ENCODE results near the gene ANKS1B.

The ANKS1B gene

DNA sequence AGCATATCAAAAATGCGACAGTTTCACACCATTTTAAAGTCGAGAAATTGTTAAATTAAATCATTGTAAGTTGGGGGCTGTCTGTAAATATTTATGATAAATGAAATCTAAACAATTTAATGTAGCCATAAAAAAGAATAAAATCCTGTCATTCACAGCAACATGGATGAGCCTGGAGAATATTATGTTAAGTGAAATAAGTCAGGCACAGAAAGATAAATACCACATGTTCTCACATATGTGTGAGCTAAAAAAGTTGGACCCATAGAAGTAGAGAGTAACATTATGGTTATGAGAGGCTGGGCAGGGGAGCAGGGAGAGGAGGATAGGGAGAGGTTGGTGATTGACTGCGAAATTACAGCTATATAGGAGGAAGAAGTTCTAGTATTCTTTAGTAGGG is 201.3 kb downstream of the ANKS1B start:
- CTCF ChIA-PET, result no interaction called here
- peaks cover 7% of the 10 kb centered on the region for H3K9me3 Mint-ChIP-seq
- no peak overlapping the region for H3K4me3 Mint-ChIP-seq
- H3K4me1 Mint-ChIP-seq, result no peaks in the 10 kb centered on the region
- no peaks in the 10 kb centered on the region for H3K27me3 Mint-ChIP-seq
- DNase-seq, result no peak
- no peaks in the 10 kb centered on the region for H3K36me3 Mint-ChIP-seq
- no peak overlapping the region for H3K27ac Mint-ChIP-seq

DNA sequence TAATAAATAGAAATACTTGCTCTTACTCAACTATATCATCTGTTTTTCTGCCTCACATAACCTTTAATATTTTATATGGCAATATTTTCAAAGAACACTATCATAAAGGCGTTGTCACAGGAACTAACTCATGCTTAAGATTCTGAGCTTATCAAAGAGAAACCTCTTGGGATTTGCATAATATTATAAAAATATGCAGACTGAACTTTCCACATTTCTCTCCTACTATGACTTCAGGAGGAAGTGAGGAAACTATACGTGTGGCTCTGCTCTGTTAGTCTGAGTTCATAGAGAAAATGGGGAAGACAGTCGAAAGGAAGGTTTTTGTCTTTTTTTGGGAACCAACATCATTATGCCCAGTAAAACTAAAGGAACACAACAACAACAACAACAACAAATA is 212.5 kb downstream of the ANKS1B start:
- no peaks in the 10 kb centered on the region for H3K4me1 Mint-ChIP-seq
- H3K27ac Mint-ChIP-seq, result no peak overlapping the region
- CTCF ChIA-PET, result no interaction called here
- H3K27me3 Mint-ChIP-seq, result no peaks in the 10 kb centered on the region
- no peak overlapping the region for H3K4me3 Mint-ChIP-seq
- no peaks in the 10 kb centered on the region for H3K36me3 Mint-ChIP-seq
- no peak for DNase-seq
- no peaks in the 10 kb centered on the region for H3K9me3 Mint-ChIP-seq

DNA sequence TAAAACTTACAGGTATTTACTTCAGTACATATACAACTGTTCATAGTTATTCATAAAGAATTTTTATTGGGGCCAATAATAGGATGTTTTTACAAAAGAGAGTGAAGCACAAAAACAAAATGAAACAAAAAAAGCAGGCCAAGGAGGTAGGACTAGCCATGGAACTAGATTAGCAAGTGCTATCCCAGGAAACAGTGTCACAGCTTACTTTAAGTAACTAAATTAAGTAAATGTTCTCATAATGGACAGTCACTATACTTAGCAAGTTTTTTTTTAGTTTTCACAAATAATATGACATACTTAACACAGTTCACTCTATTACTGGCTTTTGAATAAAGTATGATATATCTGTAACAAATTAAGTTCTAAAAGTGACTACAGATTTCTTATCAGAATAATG is 213.1 kb downstream of the ANKS1B start:
- CTCF ChIA-PET, result no interaction called here
- no peaks in the 10 kb centered on the region for H3K36me3 Mint-ChIP-seq
- no peak overlapping the region for H3K4me3 Mint-ChIP-seq
- H3K27ac Mint-ChIP-seq, result no peak overlapping the region
- H3K4me1 Mint-ChIP-seq, result no peaks in the 10 kb centered on the region
- no peak for DNase-seq
- H3K9me3 Mint-ChIP-seq, result no peaks in the 10 kb centered on the region
- no peaks in the 10 kb centered on the region for H3K27me3 Mint-ChIP-seq

DNA sequence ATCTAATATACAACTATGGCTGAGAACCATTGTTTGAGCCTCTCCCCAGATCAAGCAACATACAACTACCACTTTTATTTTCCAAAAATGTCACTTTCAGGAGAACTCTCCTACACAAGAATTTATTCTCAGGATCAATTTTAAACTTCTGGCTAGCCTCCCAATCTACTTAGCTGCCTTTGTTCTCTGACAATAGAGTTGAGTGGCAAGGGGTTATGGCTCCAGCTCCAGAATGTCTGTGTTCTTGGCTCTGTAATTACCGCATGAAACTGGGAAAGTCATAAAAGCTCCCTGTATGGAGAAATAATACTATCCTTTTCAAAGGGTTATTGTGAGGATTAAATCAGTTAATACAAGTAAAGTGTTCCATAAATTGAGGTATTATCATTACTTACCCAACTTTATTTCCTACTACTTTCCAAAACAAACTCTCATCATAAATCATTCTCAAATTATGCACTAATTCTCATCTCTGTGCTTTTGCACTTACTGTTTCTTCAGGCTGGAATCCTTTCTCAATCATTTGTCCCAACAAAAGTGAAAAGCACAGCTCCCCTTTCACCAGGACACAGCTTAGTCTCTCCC is 215.2 kb downstream of the ANKS1B start:
- Mint-ChIP-seq H3K4me3 (no peak overlapping the region), H3K36me3 (no peaks in the 10 kb centered on the region), H3K27ac (no peak overlapping the region), H3K9me3 (no peaks in the 10 kb centered on the region), H3K4me1 (no peaks in the 10 kb centered on the region), H3K27me3 (no peaks in the 10 kb centered on the region)
- CTCF ChIA-PET, result interaction anchor here (1.2 kb wide), 1 partner anchor 726 kb away, joined by 3 read pairs; no protein-coding TSS in a partner anchor
- DNase-seq, result no peak

DNA sequence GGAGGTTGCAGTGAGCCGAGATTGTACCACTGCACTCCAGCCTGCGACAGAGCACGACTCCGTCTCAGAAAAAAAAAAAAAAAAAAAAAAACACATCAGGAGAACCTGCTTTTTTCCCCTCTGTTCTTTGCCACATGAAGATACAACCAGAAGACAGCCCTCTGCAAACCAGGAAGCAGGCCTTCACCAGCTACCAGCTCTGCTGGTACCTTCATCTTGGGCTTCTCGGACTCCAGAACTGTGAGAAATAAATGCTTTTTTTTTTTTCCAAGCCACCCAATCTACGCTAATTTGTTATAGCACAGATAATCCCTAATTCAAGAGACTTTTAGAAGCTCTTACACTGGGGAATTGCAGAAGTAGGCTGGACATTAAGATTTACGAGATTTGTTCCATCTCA is 216.0 kb downstream of the ANKS1B start:
- Mint-ChIP-seq H3K27me3 (no peaks in the 10 kb centered on the region), H3K4me1 (no peaks in the 10 kb centered on the region), H3K27ac (no peak overlapping the region), H3K36me3 (no peaks in the 10 kb centered on the region), H3K9me3 (no peaks in the 10 kb centered on the region), H3K4me3 (no peak overlapping the region)
- DNase-seq, result no peak
- CTCF ChIA-PET, result interaction anchor here (1.2 kb wide), 1 partner anchor 725 kb away, joined by 3 read pairs; no protein-coding TSS in a partner anchor

DNA sequence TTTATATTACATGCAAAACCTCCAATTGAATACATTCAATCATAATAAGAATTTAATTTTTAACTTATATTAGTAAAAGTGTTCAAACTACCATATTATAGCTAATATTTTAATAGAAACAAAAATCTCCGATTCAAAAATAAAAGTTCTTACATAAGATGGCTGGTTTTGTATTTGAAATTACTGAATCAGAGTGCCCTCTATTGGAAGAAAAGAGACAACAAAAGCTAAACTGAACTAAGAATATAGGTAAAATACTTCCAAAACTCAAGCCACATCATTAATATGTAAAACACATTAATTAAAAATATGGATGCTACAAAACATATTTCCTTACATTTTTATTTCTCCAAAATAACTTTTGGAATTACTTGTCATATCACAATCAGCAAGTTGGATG is 216.9 kb downstream of the ANKS1B start:
- no peak overlapping the region for H3K4me3 Mint-ChIP-seq

DNA sequence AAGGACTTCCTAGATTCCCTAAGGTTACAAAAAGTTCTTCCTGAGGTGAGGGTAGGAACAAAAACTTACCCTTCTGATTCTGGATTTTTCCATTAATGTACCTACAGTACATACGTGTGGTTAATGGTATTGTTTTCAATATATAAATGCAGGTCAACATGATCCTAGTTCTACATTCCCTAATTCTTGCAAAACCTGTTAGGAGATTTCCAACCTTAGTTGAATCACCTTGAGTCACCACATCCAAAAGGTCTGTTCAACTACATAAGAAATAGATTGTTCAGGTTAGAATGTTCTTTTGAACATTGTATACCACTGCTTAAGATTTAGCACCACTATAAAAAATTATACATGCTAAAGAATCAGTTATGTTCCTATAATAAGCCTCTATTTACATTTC is 218.3 kb downstream of the ANKS1B start:
- H3K27me3 Mint-ChIP-seq, result no peaks in the 10 kb centered on the region
- H3K4me3 Mint-ChIP-seq, result no peak overlapping the region
- DNase-seq, result no peak
- H3K27ac Mint-ChIP-seq, result no peak overlapping the region
- no peaks in the 10 kb centered on the region for H3K36me3 Mint-ChIP-seq
- H3K4me1 Mint-ChIP-seq, result no peaks in the 10 kb centered on the region
- CTCF ChIA-PET, result no interaction called here
- no peaks in the 10 kb centered on the region for H3K9me3 Mint-ChIP-seq

More for the DNA sequence above, 216.9 kb downstream of the ANKS1B start:
- DNase-seq, result no peak
- H3K27me3 Mint-ChIP-seq, result no peaks in the 10 kb centered on the region
- no peaks in the 10 kb centered on the region for H3K4me1 Mint-ChIP-seq
- H3K9me3 Mint-ChIP-seq, result no peaks in the 10 kb centered on the region
- CTCF ChIA-PET, result interaction anchor here (0.9 kb wide), 1 partner anchor 722 kb away, joined by 3 read pairs; no protein-coding TSS in a partner anchor
- no peak overlapping the region for H3K27ac Mint-ChIP-seq
- no peaks in the 10 kb centered on the region for H3K36me3 Mint-ChIP-seq

DNA sequence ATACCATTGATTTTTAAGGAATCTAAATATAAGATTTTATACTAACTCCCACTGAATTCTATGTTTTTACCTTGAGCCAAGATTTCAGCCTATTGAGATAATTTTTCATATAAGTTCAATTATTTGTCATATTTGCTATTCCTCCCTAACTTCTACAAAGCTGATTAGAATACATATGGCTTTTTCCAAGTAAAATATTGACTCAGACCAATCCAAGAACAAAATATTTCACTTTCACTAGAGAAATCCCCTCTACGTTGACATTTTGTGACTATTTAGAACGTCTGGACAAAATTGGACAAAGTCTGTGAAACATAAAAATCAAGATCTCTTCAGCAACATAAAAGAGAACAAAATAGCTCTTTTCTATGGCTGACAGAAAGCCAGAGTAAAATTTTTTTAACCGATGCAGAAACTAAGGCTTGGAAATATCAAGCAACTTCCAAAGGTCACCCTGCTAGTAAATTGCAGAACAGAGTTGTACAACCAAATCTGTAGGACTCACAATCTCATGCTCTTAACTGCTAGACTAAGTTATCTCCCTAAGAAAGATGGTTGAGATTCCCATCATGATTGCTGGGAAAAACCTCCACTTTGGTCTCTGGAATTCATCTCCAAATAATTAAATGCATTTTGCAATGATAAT is 219.1 kb downstream of the ANKS1B start:
- CTCF ChIA-PET, result no interaction called here
- DNase-seq, result no peak
- H3K36me3 Mint-ChIP-seq, result no peaks in the 10 kb centered on the region
- no peak overlapping the region for H3K27ac Mint-ChIP-seq
- no peaks in the 10 kb centered on the region for H3K27me3 Mint-ChIP-seq
- no peaks in the 10 kb centered on the region for H3K4me1 Mint-ChIP-seq
- H3K9me3 Mint-ChIP-seq, result no peaks in the 10 kb centered on the region
- H3K4me3 Mint-ChIP-seq, result no peak overlapping the region

DNA sequence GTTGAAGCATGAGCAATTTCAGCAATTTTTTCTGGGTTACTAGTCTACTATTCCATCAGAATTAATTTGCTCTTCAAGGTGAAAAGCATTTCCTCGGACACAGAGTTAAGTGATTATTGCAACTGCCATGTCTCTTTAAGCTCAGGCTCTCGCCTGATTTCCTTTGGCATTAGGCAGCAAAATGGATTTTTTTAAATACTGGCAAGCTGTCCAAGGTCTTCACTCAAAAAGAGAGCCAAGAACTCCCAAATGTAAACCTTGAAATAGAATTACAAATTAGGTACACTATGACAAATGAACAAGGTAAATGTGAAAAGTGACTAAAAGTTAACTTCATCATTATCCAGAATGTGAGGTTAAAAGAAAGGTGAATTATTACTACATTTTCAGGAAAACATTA is 225.3 kb downstream of the ANKS1B start:
- Mint-ChIP-seq H3K27ac (no peak overlapping the region), H3K9me3 (no peaks in the 10 kb centered on the region), H3K36me3 (no peaks in the 10 kb centered on the region), H3K4me1 (no peaks in the 10 kb centered on the region), H3K4me3 (no peak overlapping the region), H3K27me3 (no peaks in the 10 kb centered on the region)
- DNase-seq, result no peak
- CTCF ChIA-PET, result no interaction called here

DNA sequence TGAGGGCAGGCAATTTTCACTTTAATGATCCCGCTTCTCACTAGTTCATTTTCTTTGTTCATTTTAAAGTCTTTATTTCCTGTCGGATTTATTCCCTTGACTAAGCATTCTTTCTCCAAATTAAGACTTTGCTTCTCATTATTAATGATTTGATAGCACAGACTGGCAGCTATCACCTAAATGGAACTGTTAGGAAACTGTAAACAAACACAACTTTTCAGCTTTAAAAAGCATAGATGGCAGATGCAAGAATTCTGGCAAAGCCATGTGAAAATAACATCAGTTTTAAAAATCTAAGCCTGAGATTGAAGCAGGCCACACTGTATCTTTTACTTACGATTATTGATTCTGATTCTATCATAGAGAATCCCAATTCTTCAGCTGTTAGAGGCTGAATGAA is 225.7 kb downstream of the ANKS1B start:
- DNase-seq, result no peak
- Mint-ChIP-seq H3K27me3 (no peaks in the 10 kb centered on the region), H3K9me3 (no peaks in the 10 kb centered on the region), H3K27ac (no peak overlapping the region), H3K4me3 (no peak overlapping the region), H3K4me1 (no peaks in the 10 kb centered on the region), H3K36me3 (no peaks in the 10 kb centered on the region)
- CTCF ChIA-PET, result no interaction called here

DNA sequence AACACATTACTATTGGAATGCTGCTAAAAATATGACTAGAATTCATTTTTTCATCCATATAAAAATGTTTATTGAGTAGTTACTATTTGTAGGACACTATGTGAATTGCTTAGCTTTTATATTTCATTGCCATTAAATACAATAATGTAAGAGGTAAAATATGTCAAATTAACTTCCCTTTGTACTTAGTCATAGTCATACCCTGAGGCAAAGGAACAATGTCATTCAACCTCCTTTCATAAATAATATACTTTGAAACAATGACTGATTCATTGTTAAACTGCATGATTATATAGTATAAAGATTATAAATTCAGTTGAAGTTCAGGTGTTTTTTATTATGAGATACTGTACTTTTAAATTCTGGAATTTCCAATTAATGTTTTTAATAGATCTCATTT is 232.0 kb downstream of the ANKS1B start:
- peaks cover 2% of the 10 kb centered on the region for H3K9me3 Mint-ChIP-seq
- no peaks in the 10 kb centered on the region for H3K36me3 Mint-ChIP-seq
- H3K4me3 Mint-ChIP-seq, result no peak overlapping the region
- no peak for DNase-seq
- no peaks in the 10 kb centered on the region for H3K4me1 Mint-ChIP-seq
- H3K27me3 Mint-ChIP-seq, result no peaks in the 10 kb centered on the region
- no peak overlapping the region for H3K27ac Mint-ChIP-seq
- CTCF ChIA-PET, result no interaction called here

DNA sequence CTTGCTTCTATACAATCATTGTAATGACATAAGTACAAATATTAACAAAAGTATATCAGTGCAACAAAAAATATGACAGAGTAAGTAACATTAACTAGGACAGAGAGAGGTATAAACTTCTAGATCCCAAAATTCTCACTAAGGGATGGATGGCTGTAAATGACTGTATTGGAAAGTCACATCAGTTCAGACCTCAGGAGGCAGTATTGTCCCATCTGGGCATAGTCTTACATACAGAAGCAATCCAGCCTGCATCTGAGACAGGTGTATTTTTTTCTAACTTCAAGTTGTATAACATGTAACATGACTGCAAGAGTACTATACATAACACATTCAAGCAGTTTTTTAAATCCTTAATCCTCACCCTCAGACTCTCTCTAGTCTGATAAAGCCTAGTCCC is 238.2 kb downstream of the ANKS1B start:
- no peak for DNase-seq
- Mint-ChIP-seq H3K4me1 (no peaks in the 10 kb centered on the region), H3K9me3 (no peaks in the 10 kb centered on the region), H3K27me3 (no peaks in the 10 kb centered on the region), H3K4me3 (no peak overlapping the region), H3K36me3 (no peaks in the 10 kb centered on the region), H3K27ac (no peak overlapping the region)
- CTCF ChIA-PET, result no interaction called here

DNA sequence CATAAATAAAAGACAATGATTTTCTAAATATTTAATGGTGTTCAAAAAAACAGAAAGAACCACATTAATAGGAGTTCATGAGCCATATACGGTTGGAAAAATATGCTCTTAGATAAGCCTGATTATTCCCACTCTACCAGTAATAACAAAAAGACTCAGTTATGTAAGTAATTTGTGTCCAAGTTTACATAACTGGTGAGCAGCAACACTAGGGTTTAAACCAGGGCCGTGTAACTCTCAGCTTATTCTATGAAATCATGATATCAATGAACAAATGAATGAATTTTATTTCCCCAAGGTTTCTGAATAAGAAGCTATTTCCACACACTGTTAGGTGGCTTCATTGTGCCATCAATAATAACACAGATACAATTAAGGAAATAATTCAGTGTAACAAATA is 238.8 kb downstream of the ANKS1B start:
- CTCF ChIA-PET, result no interaction called here
- no peaks in the 10 kb centered on the region for H3K27me3 Mint-ChIP-seq
- H3K4me3 Mint-ChIP-seq, result no peak overlapping the region
- H3K36me3 Mint-ChIP-seq, result no peaks in the 10 kb centered on the region
- no peaks in the 10 kb centered on the region for H3K4me1 Mint-ChIP-seq
- no peak for DNase-seq
- H3K9me3 Mint-ChIP-seq, result no peaks in the 10 kb centered on the region
- H3K27ac Mint-ChIP-seq, result no peak overlapping the region

DNA sequence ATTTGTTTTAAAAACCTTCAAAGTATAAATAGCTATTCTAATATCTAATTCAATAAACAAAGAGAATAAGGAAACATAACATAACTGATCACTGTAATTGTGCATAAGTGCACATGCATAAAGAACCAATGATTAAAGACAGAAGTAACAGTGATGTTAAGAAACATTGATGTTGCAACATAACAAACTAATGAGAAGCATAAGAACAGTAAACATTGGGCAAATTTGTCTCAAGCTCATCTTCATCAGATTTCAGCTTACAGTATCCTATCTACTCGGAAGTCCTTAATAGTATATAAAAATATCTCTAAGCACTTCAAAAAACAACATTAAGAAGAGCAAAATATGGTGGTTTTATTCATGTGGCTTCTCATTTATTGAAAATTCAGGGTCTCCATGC is 239.6 kb downstream of the ANKS1B start:
- DNase-seq, result no peak
- H3K27ac Mint-ChIP-seq, result no peak overlapping the region
- CTCF ChIA-PET, result no interaction called here
- no peaks in the 10 kb centered on the region for H3K9me3 Mint-ChIP-seq
- no peaks in the 10 kb centered on the region for H3K4me1 Mint-ChIP-seq
- H3K36me3 Mint-ChIP-seq, result no peaks in the 10 kb centered on the region
- H3K27me3 Mint-ChIP-seq, result no peaks in the 10 kb centered on the region
- no peak overlapping the region for H3K4me3 Mint-ChIP-seq

DNA sequence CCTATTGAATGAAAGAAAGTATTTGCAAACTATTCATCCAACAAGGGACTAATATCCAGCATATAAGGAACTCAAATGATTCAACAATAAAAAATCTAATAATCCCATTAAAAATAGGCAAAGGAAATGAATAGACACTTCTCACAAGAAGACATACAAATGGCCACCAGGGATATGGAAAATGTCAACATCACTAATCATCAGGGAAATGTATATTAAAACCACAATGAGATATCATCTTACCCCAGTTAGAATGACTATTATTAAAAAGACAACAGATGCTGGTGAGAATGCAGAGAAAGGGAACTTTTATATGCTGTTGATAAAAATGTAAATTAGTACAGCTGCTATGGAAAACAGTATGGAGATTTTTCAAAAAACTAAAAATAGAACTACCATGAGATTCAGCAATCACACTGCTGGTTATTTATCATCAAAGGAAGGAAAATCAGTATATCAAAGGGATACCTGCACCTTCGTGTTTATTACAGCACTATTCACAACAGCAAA is 247.9 kb downstream of the ANKS1B start:
- CTCF ChIA-PET, result no interaction called here

More for the DNA sequence above, 247.9 kb downstream of the ANKS1B start:
- Mint-ChIP-seq H3K4me3 (no peak overlapping the region), H3K4me1 (no peaks in the 10 kb centered on the region), H3K36me3 (no peaks in the 10 kb centered on the region), H3K27me3 (no peaks in the 10 kb centered on the region), H3K9me3 (peaks cover 6% of the 10 kb centered on the region), H3K27ac (no peak overlapping the region)
- no peak for DNase-seq

Measured in activated naive CD4-positive, alpha-beta T cell treated with anti-CD3 and anti-CD28 coated beads, Interleukin-2, amount 10 ng/mL, durations not matched to agents 7 days and 5 days (primary cell).